Lung (tissue), 12 donors: ENCODE results near the gene PIP5K1B. TPM values are rescaled to one million over a fixed set of nuclear protein-coding genes. Genes with fewer than 3 reads are reported as not detected.

Source experiments
- ATAC-seq: fragments of 200-7000 bp; cut with Tn5 transposase; one replicate; pipeline ENCODE4 v1.9.1; 2020; ENCODE audit warnings: moderate number of reproducible peaks; ENCODE audit not compliant: insufficient read depth, low FRiP score
- DNase-seq, 3 donors: peaks; one replicate each; pipeline ENCODE4 v3.0.0-alpha.2; 2013 to 2017
- H3K27ac ChIP-seq, 2 donors: one replicate each; pipeline ENCODE4 v1.5.1; 2013; ENCODE audit warnings: mild to moderate bottlenecking in 2 of 2, moderate library complexity in 2 of 2, control low read depth in 1 of 2, inconsistent platforms in 1 of 2, low read depth in 1 of 2, low read length in 1 of 2
- H3K27me3 ChIP-seq, 3 donors: one replicate each; pipeline ENCODE4 v1.5.1; 2013; ENCODE audit warnings: low read length in 2 of 3; ENCODE audit not compliant: control insufficient read depth in 3 of 3, insufficient read depth in 3 of 3
- H3K36me3 ChIP-seq, 4 donors: one replicate each; pipeline ENCODE4 v1.5.1; 2013; ENCODE audit warnings: low read length in 4 of 4, mild to moderate bottlenecking in 1 of 4, moderate library complexity in 1 of 4; ENCODE audit not compliant: control insufficient read depth in 4 of 4, insufficient read depth in 4 of 4
- H3K4me1 ChIP-seq, 5 donors: one replicate each; pipeline ENCODE4 v1.5.1; 2013; ENCODE audit warnings: low read length in 5 of 5, mild to moderate bottlenecking in 2 of 5, moderate library complexity in 1 of 5; ENCODE audit not compliant: control insufficient read depth in 5 of 5, insufficient read depth in 5 of 5
- H3K4me3 ChIP-seq: one replicate; pipeline ENCODE4 v1.5.1; 2013; ENCODE audit warnings: mild to moderate bottlenecking, control low read depth, moderate library complexity
- H3K9ac ChIP-seq, 2 donors: one replicate each; pipeline ENCODE4 v1.5.1; 2013; ENCODE audit warnings: low read length in 2 of 2, control low read depth in 1 of 2; ENCODE audit not compliant: insufficient read depth in 1 of 2
- H3K9me3 ChIP-seq, 4 donors: one replicate each; pipeline ENCODE4 v1.5.1; 2013; ENCODE audit warnings: low read length in 3 of 4, mild to moderate bottlenecking in 1 of 4, moderate library complexity in 1 of 4; ENCODE audit not compliant: control insufficient read depth in 4 of 4, insufficient read depth in 3 of 4
- WGBS, 2 donors: extraction: QIAGEN DNeasy Blood & Tissue Kit; methylation state at CpG; one replicate each; pipeline ENCODE4 v1.1.7; 2013; 5-methylcytosine and 5-hydroxymethylcytosine counted together
- polyA plus RNA-seq, 2 donors: library from polyadenylated mRNA; stranded (reverse); fragments of 200-250 nt; gene quantifications; one replicate each; pipeline ENCODE4 v1.2.1, GENCODE V29; 2013
- total RNA-seq, 2 donors: library from RNA; depleted of rRNA in 1 of 2; stranded (reverse); fragments of >200 nt in 1 of 2; gene quantifications; one replicate each; pipeline ENCODE4 v1.2.1, GENCODE V29; 2014 to 2021
- TF ChIP-seq, protein P1 (sequence below): IDR thresholded peaks from 2 replicates; pipeline ENCODE4 v1.5.1; 2012; ENCODE audit warnings: mild to moderate bottlenecking; ENCODE audit errors: control extremely low read depth, extremely low read depth
- donor health status: control.
- donor health status: control.
- donor health status: Bipolar disorder and iron deficiency.
- donor health status: healthy.
- donor health status: DM: yes; HTN: yes; CAD: no.

PIP5K1B gene
- total and polyA plus RNA-seq, 4 donors, result 6.6 to 28.2 (median 15.6) TPM

DNA sequence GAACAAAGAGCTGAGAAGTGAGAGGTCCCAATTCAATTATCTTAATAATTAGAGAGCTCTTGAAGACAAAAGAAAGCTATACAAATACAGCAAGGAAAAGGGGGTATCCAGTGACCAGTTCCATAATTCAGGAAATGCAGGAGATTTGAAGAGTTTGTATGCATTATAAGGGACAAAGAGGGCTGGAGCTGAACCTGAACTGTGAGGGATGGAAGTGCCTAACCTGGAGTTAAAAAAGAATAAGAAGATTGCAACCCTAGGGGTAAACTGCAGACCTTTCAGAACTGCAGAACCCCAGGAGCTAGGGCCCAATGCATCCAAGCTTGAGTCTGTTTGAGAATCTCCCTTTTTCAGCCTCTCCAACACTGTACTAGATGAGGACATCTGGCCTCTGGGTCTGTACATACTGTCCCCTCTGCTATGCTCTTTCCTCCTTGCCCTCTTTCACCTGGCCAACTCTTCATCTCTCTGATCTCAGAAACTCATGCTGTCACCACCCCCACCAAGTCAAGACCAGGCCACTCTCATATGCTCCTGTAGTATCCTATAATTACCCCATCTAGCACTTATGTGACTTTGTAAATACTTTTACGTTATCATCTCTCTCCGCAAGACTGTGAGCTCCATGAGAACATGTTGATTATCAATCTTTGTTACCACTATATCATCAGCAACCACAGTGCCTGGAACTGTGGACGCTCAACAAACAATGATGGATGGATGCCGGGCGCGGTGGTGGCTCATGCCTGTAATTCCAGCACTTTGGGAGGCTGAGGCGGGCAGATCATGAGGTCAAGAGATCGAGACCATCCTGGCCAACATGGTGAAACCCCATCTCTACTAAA is 315.5 kb downstream of the PIP5K1B start:
- Histone ChIP-seq H3K27me3 (no peaks in the 10 kb centered on the region), H3K9me3 (no peaks in the 10 kb centered on the region), H3K4me3 (no peak overlapping the region), H3K27ac (no peak overlapping the region), H3K4me1 (peaks cover 0 to 10% (median 0%) of the 10 kb centered on the region in 5 donors), H3K36me3 (no peaks in the 10 kb centered on the region), H3K9ac (no peak overlapping the region)
- 91 to 92% methylated on average over 8 of the region's 8 CpGs for WGBS, 2 donors
- ATAC-seq, result no peak
- TF ChIP-seq, protein P1, sequence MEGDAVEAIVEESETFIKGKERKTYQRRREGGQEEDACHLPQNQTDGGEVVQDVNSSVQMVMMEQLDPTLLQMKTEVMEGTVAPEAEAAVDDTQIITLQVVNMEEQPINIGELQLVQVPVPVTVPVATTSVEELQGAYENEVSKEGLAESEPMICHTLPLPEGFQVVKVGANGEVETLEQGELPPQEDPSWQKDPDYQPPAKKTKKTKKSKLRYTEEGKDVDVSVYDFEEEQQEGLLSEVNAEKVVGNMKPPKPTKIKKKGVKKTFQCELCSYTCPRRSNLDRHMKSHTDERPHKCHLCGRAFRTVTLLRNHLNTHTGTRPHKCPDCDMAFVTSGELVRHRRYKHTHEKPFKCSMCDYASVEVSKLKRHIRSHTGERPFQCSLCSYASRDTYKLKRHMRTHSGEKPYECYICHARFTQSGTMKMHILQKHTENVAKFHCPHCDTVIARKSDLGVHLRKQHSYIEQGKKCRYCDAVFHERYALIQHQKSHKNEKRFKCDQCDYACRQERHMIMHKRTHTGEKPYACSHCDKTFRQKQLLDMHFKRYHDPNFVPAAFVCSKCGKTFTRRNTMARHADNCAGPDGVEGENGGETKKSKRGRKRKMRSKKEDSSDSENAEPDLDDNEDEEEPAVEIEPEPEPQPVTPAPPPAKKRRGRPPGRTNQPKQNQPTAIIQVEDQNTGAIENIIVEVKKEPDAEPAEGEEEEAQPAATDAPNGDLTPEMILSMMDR, result no peak
- no peak for DNase-seq

DNA sequence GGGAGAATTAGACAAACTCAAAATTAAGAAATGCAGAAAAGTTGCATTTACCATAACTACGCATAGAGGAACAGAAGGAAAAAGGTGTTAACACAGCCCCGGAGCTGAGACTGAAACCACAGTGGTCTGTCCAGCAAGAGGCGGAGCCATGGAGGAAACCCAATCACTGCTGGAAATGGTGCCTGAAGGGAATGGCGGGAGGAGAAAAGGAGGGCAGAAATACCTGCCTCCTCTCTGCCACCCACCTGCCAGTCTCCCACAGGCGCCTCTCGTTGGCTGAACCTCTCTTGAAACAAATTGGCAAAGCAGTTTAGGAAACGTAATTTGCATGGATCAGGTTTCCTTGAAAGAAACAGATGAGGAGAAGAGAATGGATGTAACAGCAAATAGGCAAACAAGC is 318.6 kb downstream of the PIP5K1B start:
- DNase-seq, result no peak
- no peak overlapping the region for H3K4me3 ChIP-seq

DNA sequence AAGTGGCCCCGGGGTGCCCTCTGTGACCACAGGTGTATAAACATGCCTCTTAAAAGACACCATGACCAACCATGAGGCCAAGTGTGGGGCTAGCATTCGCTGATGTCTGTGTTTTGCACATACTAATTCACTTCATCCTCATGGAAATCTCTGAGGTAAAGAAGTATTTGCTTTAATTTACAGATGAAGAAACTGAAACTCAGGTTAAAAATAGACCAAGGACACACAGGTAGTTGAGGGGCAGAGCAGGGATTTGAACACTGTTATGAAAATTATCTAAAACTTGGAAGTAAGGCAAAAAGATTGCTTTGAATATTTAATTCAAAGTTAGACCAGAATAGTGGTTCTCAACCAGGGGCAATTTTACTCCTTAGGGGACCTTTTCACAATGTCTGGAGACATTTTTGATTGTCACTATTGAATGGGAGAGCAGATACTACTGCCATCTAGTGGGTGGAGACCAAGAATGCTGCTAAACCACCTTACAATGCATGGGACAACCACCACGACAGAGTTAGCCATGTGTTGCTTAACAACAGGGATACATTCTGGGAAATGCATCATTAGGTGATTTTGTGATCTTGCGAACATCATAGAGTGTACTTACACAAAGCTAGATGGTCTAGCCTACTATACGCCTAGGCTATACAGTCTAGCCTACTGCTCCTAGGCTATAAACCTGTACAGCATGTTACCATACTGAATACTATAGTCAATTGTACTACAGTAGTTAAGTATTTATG is 322.5 kb downstream of the PIP5K1B start:
- H3K9ac ChIP-seq, result no peak overlapping the region
- peaks cover 0 to 3% (median 0%) of the 10 kb centered on the region in 4 donors for H3K9me3 ChIP-seq
- no peak overlapping the region for H3K27ac ChIP-seq
- 49 to 62% methylated on average over 5 of the region's 5 CpGs for WGBS, 2 donors
- no peaks in the 10 kb centered on the region for H3K27me3 ChIP-seq
- DNase-seq (peak; percentile 27 to 73 (median 71)), ATAC-seq (peak; percentile 76)
- no peaks in the 10 kb centered on the region for H3K36me3 ChIP-seq
- H3K4me1 ChIP-seq, result no peaks in the 10 kb centered on the region
- TF ChIP-seq, protein P1, result peak; percentile 45
- H3K4me3 ChIP-seq, result no peak overlapping the region

More for the DNA sequence above, 318.6 kb downstream of the PIP5K1B start:
- Histone ChIP-seq H3K27me3 (no peaks in the 10 kb centered on the region), H3K4me1 (no peaks in the 10 kb centered on the region), H3K27ac (no peak overlapping the region), H3K9me3 (no peaks in the 10 kb centered on the region), H3K9ac (no peak overlapping the region), H3K36me3 (no peaks in the 10 kb centered on the region)
- TF ChIP-seq, protein P1, result no peak
- 62 to 78% methylated on average over 7 of the region's 7 CpGs for WGBS, 2 donors
- ATAC-seq, result no peak
